ENCODE results near the gene ZNF816.
A peak's percentile ranks its signal among the peaks of the same experiment; 100 is the strongest.

The ZNF816 gene

DNA sequence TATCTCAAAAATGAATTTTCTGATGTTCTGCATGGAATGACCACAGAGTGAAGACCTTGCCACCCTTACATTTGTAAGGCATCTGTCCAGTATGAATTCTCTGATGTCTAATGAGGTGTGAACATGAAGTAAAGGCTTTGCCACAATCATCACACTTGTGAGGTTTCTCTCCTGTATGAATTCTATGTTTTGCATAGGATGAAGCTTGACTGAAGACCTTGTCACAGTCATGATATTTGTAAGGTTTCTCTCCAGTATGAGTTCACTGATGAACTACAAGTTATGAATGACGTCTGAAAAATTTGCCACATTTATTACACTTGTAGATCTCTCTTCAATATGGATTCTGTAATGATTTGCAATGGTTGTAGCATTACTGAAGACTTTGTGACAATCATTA is 13.3 kb downstream of the ZNF816 start:
- no CpG with 5 or more reads among the region's 1 CpG for WGBS

DNA sequence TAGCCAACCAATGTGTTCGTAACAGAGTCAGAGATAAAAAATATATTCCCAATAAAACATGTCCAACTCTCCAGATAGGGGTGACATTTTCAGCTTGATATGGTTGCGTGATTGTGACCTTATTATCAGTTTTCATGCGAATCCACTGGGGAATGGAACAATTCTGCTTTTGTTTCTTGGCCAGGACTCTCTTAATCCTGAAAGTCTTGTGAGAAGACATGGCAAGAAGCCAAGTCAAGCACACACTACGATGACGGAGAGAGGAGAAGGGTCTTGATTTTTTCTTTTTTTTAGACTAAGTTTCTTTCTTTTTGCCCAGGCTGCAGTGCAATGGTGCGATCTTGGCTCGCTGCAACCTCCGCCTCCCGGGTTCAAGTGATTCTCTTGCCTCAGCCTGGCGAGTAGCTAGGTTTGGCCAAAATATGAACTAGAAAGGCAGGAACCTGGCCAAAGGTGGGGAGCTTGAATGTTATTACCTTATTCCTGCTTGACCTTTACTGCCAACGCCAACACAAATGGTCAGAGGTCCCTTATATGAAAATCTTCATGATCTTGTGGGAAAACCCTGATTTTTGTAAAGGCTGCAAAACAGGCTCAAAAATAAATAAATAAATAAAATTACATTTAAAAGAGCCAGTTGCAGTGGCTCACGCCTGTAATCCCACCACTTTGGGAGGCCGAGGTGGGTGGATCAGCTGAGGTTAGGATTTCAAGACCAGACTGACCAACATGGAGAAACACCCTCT is 14.5 kb downstream of the ZNF816 start:
- Histone ChIP-seq H3K23ac (ENCODE audit: low read length in 2 of 2) (no peak overlapping the region), H4K91ac (ENCODE audit: low read length) (no peak overlapping the region), H3K18ac (ENCODE audit: low read depth in 1 of 2, low read length in 2 of 2) (no peak overlapping the region), H3K79me1 (replicated peaks; ENCODE audit: low read length, poor library complexity, severe bottlenecking) (no peaks in the 10 kb centered on the region), H2BK120ac (ENCODE audit: low read depth, low read length) (no peak overlapping the region), H3K36me3 (ENCODE audit: control insufficient read depth in 1 of 2, insufficient read depth in 2 of 2, low read depth in 1 of 2, low read length in 2 of 2) (peaks cover 13 to 36% of the 10 kb centered on the region in 2 experiments), H3K14ac (ENCODE audit: low read length in 2 of 2) (no peak overlapping the region), H2BK12ac (ENCODE audit: low read length in 2 of 2) (no peak overlapping the region), H3K27me3 (ENCODE audit: control insufficient read depth in 1 of 2, insufficient read depth in 1 of 2, low read length in 2 of 2) (no peaks in the 10 kb centered on the region), H3K4me3 (ENCODE audit: insufficient read depth in 1 of 2, low read depth in 1 of 2, low read length in 2 of 2) (peak overlapping the region in 1 of 2 experiments; percentile 24), H3K9ac (ENCODE audit: low read length) (no peak overlapping the region), H2BK5ac (ENCODE audit: low read depth, low read length, poor library complexity, severe bottlenecking) (no peak overlapping the region), H3K4ac (ENCODE audit: low read depth in 1 of 2, low read length in 2 of 2) (no peak overlapping the region), H2AK5ac (ENCODE audit: low read length, severe bottlenecking) (no peak overlapping the region), H3K9me3 (ENCODE audit: control insufficient read depth, low read length) (peaks cover 64% of the 10 kb centered on the region), H3K27ac (ENCODE audit: low read length, poor library complexity, severe bottlenecking) (no peak overlapping the region), H3K4me2 (ENCODE audit: low read length, poor library complexity, severe bottlenecking) (no peak overlapping the region), H3K4me1 (ENCODE audit: control insufficient read depth, insufficient read depth, low read depth, low read length) (peaks cover 1% of the 10 kb centered on the region), H4K8ac (ENCODE audit: low read length) (no peak overlapping the region), H2AFZ (ENCODE audit: low read depth, low read length) (no peak overlapping the region), H2BK15ac (ENCODE audit: low read depth, poor library complexity, severe bottlenecking) (no peak overlapping the region)
- DNase-seq, result no peak
- 97% methylated on average over 8 of the region's 13 CpGs for WGBS

More for the DNA sequence above, 13.3 kb downstream of the ZNF816 start:
- Histone ChIP-seq H3K79me1 (replicated peaks; ENCODE audit: low read length, poor library complexity, severe bottlenecking) (no peaks in the 10 kb centered on the region), H3K27me3 (ENCODE audit: control insufficient read depth in 1 of 2, insufficient read depth in 1 of 2, low read length in 2 of 2) (no peaks in the 10 kb centered on the region), H4K8ac (ENCODE audit: low read length) (no peak overlapping the region), H3K9ac (ENCODE audit: low read length) (no peak overlapping the region), H2BK12ac (ENCODE audit: low read length in 2 of 2) (no peak overlapping the region), H4K91ac (ENCODE audit: low read length) (no peak overlapping the region), H3K4me1 (ENCODE audit: control insufficient read depth, insufficient read depth, low read depth, low read length) (peaks cover 1% of the 10 kb centered on the region), H2BK5ac (ENCODE audit: low read depth, low read length, poor library complexity, severe bottlenecking) (no peak overlapping the region), H2BK15ac (ENCODE audit: low read depth, poor library complexity, severe bottlenecking) (no peak overlapping the region), H3K27ac (ENCODE audit: low read length, poor library complexity, severe bottlenecking) (no peak overlapping the region), H3K14ac (ENCODE audit: low read length in 2 of 2) (no peak overlapping the region), H3K4me2 (ENCODE audit: low read length, poor library complexity, severe bottlenecking) (no peak overlapping the region), H3K9me3 (ENCODE audit: control insufficient read depth, low read length) (peaks cover 71% of the 10 kb centered on the region), H3K18ac (ENCODE audit: low read depth in 1 of 2, low read length in 2 of 2) (no peak overlapping the region), H3K23ac (ENCODE audit: low read length in 2 of 2) (no peak overlapping the region), H2AFZ (ENCODE audit: low read depth, low read length) (no peak overlapping the region), H2AK5ac (ENCODE audit: low read length, severe bottlenecking) (no peak overlapping the region), H3K36me3 (ENCODE audit: control insufficient read depth in 1 of 2, insufficient read depth in 2 of 2, low read depth in 1 of 2, low read length in 2 of 2) (peaks cover 21 to 44% of the 10 kb centered on the region in 2 experiments), H3K4ac (ENCODE audit: low read depth in 1 of 2, low read length in 2 of 2) (no peak overlapping the region), H3K4me3 (ENCODE audit: insufficient read depth in 1 of 2, low read depth in 1 of 2, low read length in 2 of 2) (peak overlapping the region in 1 of 2 experiments; percentile 32), H2BK120ac (ENCODE audit: low read depth, low read length) (no peak overlapping the region)
- no peak for DNase-seq

- WGBS, result 47% methylated on average over 36 of the region's 39 CpGs
Measured at GRCh38 chr19:52946322-52947310, 16.1 kb downstream of the ZNF816 start.

More at GRCh38 chr19:52946322-52947310, 16.1 kb downstream of the ZNF816 start:
- H2BK120ac ChIP-seq (ENCODE audit: low read depth, low read length), result no peak overlapping the region
- no peak overlapping the region for H3K9ac ChIP-seq (ENCODE audit: low read length)
- no peak overlapping the region for H3K18ac ChIP-seq (ENCODE audit: low read depth in 1 of 2, low read length in 2 of 2)
- peaks cover 3% of the 10 kb centered on the region for H3K4me1 ChIP-seq (ENCODE audit: control insufficient read depth, insufficient read depth, low read depth, low read length)
- H3K27ac ChIP-seq (ENCODE audit: low read length, poor library complexity, severe bottlenecking), result no peak overlapping the region
- H3K36me3 ChIP-seq (ENCODE audit: control insufficient read depth in 1 of 2, insufficient read depth in 2 of 2, low read depth in 1 of 2, low read length in 2 of 2), result peaks cover 2 to 21% of the 10 kb centered on the region in 2 experiments
- no peak overlapping the region for H2AFZ ChIP-seq (ENCODE audit: low read depth, low read length)
- H3K4ac ChIP-seq (ENCODE audit: low read depth in 1 of 2, low read length in 2 of 2), result no peak overlapping the region
- H3K14ac ChIP-seq (ENCODE audit: low read length in 2 of 2), result no peak overlapping the region
- H2BK5ac ChIP-seq (ENCODE audit: low read depth, low read length, poor library complexity, severe bottlenecking), result no peak overlapping the region
- H4K8ac ChIP-seq (ENCODE audit: low read length), result no peak overlapping the region
- DNase-seq, result no peak
- no peak overlapping the region for H3K4me3 ChIP-seq (ENCODE audit: insufficient read depth in 1 of 2, low read depth in 1 of 2, low read length in 2 of 2)
- H4K91ac ChIP-seq (ENCODE audit: low read length), result no peak overlapping the region
- H2BK15ac ChIP-seq (ENCODE audit: low read depth, poor library complexity, severe bottlenecking), result no peak overlapping the region
- H3K23ac ChIP-seq (ENCODE audit: low read length in 2 of 2), result no peak overlapping the region
- H3K4me2 ChIP-seq (ENCODE audit: low read length, poor library complexity, severe bottlenecking), result no peak overlapping the region
- H3K79me1 ChIP-seq (replicated peaks; ENCODE audit: low read length, poor library complexity, severe bottlenecking), result peaks cover 2% of the 10 kb centered on the region
- H2BK12ac ChIP-seq (ENCODE audit: low read length in 2 of 2), result no peak overlapping the region
- H3K9me3 ChIP-seq (ENCODE audit: control insufficient read depth, low read length), result peaks cover 48% of the 10 kb centered on the region
- no peak overlapping the region for H2AK5ac ChIP-seq (ENCODE audit: low read length, severe bottlenecking)
- no peaks in the 10 kb centered on the region for H3K27me3 ChIP-seq (ENCODE audit: control insufficient read depth in 1 of 2, insufficient read depth in 1 of 2, low read length in 2 of 2)

Measured in mesenchymal stem cell (in vitro differentiated cells and primary cell).